Activated CD8-positive, alpha-beta memory T cell treated with anti-CD3 and anti-CD28 coated beads, Interleukin-2, amount 50 U/mL, for 1 hour (primary cell): ENCODE measurements around the gene C16orf74.

Experiments
- DNase-seq: peaks from one replicate; pipeline ENCODE4 v3.0.0-alpha.2; 2020; ENCODE audit errors: extremely low read depth

C16orf74 gene

DNA sequence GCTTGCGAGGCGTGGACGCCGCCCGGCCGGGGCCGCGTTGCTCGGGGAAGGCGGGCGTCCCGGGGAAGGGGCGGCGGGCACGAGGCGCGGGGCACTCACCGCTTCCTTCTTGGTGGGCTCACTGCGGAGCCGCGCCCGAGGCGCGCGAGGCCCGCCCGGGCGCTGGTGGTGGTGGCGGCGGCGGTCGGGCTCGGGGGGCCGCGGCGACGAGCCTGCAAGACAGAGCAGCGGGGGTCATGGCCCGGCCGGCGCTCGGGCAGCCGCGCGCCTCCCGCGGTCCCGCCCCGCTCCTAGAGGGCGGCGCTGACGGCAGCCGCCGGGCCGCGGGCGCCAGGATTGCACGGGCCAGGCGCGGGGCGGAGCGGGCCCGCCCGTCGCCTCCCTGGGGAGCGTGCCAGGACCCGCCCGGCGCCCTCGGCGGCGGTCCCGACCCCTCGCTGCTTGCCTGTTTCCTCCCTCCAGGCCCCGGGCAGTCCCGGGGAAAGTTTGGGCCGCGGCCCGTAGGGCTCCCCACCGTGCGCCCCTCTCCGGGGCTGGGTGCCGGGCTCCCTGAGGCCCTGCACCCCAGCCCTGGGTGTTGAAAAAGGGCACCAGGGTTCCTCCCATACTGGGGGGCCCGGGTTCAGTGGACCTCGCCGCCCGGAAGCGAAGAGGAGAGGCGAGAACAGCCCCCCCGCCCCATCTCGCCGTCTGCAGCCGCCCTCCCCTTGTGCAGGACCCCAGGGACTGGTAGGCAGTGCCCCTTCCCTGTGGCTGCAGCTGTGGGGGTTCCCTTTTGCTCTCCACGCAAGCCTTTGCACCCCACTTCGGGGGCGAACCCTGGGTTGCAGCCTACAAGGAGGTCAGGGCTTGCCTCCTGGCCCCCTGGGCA is at the start of gene C16orf74:
TSS of gene C16orf74 (minus strand) at position 270 of the 871 bp plus-strand sequence. CDS start 15,879 bp downstream, outside the sequence.
- no peak for DNase-seq

GRCh38 chr16:85800321-85800669 is 49.4 kb upstream of the C16orf74 start:
- DNase-seq, result no peak

- peak; percentile 74 for DNase-seq
These were observed 48.8 kb upstream of the C16orf74 start, which contains the start of the genes COX4I1 and EMC8 for GRCh38 chr16:85799497-85800320. Gene COX4I1, plus strand, starts transcription at chr16:85799695. Its CDS starts 1,511 bp downstream, at chr16:85801206. Gene EMC8, minus strand, starts transcription at chr16:85799544. Its CDS starts 249 bp downstream, at chr16:85799295.

GRCh38 chr16:85798901-85799496 is 48.1 kb upstream of the C16orf74 start:
- no peak for DNase-seq

DNA sequence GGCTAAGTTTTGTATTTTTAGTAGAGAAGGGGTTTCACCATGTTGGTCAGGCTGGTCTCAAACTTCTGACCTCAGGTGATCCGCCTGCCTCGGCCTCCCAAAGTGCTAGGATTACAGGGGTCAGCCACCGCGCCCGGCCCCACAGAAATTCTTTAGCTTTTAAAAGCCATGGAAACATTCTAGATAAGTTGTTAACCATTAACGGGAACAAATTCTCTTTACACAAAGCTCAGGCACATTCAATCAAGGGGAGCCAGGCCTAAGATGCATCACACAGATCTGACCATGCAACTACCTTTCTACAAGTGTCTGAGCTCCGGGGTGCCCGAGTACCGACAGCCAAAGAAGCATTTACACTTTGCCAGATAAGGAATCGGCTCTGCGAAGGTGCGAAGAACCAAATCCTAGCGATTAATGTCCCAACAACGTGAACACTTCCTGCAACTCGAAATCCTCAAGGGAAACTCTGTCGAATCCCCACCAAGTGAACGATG is 47.4 kb upstream of the C16orf74 start:
- no peak for DNase-seq

DNA sequence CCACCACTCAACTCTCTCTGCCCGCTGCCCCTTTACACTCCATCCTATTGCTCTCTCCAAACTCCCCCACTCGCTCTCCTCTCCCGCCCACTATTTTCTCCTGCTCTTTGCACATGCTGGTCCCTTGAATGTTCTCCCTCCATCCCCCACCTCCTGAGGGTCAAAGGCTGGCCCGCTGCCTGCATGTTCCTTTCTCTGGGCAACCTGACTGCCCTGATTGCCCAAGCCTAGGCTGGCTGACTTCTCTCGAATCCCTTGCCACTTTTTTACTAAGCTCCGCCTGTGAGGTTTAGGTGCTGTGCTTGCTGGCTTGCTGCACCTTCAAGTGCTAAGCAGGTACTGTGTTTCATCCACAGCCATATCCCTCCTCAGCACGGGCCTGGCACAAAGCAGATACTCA is 45.7 kb upstream of the C16orf74 start:
- DNase-seq, result no peak

GRCh38 chr16:85796152-85796551 is 45.3 kb upstream of the C16orf74 start:
- no peak for DNase-seq

- no peak for DNase-seq
These were observed 43.8 kb upstream of the C16orf74 start for GRCh38 chr16:85794696-85795095.

GRCh38 chr16:85793662-85794298 is 42.9 kb upstream of the C16orf74 start:
- no peak for DNase-seq

GRCh38 chr16:85789773-85790172 is 38.9 kb upstream of the C16orf74 start:
- no peak for DNase-seq

DNA sequence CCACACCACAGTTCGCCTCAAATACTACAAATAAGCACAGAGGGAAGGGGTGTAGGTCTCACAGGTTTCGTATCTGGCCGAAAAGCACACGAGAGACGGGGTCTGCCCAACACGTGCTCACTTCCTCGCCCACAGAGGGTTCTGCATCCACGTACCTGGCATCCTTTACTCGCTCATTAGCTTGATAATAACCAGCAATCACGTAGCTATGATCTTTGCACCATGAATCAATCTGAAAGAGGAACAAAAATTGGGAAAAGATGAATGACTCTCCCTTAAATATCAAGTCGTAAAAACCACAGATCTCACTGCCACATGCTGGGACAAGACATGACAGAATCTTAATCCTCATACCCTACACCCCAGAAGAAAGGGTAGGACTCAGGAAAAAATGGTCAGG is 37.9 kb upstream of the C16orf74 start:
- DNase-seq, result no peak

DNA sequence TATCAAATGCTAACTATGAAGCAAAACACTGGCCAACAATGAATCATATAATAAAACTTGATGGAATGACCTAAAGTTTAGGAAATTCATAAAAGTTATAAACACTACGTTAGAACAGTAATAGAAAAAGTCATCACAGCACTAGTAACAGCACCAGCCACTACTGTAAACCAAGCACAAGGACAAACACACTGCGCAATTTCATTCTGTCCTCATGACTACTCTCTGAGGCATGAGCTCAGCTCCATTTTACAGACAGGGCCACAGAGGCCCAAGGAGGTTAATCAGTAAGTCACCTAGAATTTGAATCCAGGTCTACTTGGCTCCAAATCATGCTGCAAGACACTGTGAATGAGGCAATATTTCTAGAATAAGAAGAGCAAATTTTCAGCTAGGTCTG is 35.0 kb upstream of the C16orf74 start:
- no peak for DNase-seq

GRCh38 chr16:85784813-85785212 is 33.9 kb upstream of the C16orf74 start:
- no peak for DNase-seq

GRCh38 chr16:85783441-85783840 is 32.5 kb upstream of the C16orf74 start:
- no peak for DNase-seq

- DNase-seq, result no peak
These were observed 31.6 kb upstream of the C16orf74 start for GRCh38 chr16:85782451-85782850.

GRCh38 chr16:85781695-85782370 is 30.9 kb upstream of the C16orf74 start:
- no peak for DNase-seq

- DNase-seq, result no peak
These were observed 30.3 kb upstream of the C16orf74 start for GRCh38 chr16:85781156-85781555.

DNA sequence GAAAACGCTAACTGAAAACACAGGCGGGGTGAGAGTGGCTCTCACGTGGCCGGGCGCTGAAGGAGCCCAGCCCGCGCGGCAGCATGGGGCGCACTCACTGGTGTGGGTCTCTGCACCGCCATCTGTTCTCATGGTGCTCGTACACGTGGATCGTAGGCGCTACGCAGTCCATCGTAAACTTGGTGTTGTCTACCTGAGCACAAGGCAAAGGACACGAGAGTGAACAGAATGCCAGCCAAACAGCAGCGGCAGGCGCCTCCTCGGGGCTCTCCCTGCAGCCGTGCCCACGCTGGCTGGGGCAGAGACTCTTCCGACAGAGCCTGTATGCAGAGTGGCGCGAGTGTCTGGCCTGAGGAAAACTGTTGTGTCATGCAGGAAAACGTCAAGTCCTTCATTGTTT is 29.4 kb upstream of the C16orf74 start:
- no peak for DNase-seq

- DNase-seq, result no peak
These were observed 28.0 kb upstream of the C16orf74 start for GRCh38 chr16:85778873-85779272.

DNA sequence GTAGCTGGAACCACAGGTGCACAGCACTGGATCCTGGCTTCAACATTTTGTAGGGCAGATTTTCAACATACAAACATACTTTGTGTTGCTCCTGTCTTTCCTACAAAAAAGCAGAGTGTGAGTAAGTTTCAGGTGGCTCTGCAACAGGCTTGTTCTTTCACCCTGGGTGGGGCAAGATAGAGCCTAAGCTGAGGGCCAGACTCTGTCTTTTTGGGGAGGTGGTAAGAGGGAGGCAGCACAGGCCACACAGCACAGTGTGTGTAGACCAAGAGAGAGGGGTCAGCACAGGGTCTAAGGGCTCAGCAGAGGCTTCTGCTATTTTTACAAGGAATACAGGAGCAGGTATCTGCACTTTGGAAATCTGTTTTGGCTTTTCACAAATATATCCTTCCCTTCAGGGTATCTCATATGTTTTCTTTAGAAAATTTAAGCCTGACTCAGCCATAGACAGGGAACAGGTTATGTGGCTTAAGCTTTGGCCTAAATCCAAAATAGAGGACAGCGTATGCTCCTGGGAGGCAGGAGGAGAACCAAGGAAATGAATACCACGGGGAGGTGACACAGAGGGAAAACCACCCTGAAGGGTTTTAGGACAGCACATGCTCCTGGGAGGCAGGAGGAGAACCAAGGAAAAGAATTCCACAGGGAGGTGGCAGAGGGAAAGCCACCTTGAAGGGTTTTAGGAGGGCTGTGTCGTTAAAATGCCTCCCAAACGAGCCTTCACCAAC is 26.9 kb upstream of the C16orf74 start:
- DNase-seq, result no peak
